Medulla oblongata (tissue), 1 donor: Measurements from ENCODE around the gene MKNK2.
A peak's percentile ranks its signal among the peaks of the same experiment; 100 is the strongest.
"Not testable (repeated sequence)": the region's sequence is repeated elsewhere in the genome, so short reads cannot be mapped to it uniquely, and the experiment has no call there.

Experiments
- DNase-seq: peaks from one replicate; pipeline ENCODE4 v3.0.0-alpha.2; 2015; ENCODE audit errors: extremely low spot score

The MKNK2 gene

DNA sequence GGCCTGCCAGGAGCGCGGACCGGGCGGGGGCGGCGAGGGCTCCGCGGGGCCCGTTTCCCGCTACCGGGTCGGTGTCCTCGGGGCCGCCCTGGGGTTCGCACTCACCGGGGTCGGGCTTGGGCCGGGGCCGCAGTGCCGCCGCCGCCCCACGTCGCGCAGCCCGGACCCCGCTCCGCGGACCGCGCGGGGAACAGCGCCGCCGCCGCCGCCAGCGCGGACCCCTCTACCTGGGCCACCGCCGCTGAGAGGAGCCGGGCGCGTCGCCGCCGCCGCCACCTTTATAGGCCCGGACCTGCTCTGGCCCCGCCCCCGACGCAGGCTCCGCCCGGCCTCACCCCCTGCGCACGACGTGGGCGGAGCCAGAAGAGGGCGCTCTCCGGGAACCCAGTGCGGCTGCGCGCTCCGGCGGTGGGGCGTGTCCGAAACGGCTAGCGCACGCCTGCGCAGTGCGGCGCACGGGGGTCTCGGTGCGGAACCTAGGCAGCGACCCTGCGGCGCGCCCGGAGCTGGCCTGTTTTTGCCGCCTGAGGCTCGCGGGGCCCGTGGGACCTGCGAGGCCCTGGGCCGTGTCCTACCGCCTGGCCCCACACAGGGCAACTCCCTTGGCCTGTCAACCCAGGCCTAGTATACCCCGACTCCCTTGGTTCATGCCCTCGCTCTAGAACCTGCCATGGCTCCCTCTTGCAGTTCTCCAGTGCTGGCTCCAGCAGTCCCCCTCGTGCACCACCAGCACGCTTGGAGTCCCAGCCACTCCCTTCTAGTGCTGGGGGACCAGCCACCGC is at the start of gene MKNK2:
Gene MKNK2, minus strand, starts transcription at position 254 of the 782 bp plus-strand sequence. CDS start 393 bp downstream, outside the sequence.
- DNase-seq: peak; percentile 95

DNA sequence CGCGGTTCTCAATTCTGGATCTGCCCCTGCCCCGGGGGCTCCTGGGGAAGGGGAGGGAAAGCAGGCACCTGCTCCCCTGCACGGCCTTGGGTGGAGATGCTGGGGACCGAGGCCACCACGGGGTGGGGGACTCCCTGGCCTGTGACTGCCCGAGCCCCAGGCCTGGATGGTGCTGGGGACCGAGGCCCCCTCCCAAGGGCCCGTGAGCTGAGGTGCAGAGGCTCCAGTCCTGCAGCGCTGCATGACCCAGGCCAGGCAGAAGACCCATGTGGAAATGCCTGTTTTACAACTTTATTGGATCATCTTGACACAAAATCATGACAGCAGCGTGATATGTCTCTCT is 49.6 kb upstream of the MKNK2 start:
- no peak for DNase-seq

DNA sequence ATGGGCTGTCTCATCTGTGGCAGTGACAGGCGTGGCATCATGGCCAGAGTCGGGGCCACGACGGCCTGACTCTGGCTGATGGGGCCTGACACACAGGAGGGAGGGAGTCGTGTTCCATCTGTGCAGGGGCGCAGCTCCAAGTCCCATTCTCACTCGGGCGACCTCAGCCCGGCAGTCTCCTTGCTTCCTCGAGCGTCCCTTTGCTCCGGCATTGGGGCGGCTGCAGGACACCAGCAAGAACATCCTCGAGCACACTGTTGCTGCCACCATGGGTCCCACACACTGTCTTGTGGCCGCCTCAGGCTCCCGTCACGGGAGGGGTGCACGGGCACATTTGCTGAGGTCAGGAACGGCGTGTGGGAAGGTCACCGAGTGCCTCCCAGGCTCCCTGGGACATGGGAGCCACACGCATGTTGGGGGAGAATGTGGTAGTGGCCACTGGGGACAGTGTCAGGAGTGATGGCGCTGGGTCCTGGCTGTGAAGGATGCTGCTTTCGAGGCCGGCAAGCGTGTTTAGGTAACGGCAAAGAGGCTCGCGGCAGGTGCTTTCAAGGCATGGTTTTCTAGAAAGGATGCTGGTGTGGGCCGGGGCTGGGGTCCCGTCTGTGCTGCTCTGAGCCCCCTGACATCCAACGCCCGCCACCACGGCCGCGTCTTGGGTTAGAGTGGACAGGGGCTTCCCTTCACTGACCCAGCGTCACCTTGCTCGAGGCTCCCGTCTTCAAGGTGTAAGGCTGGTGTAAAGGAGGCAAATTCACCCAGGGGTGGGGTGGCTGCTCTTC is 49.1 kb upstream of the MKNK2 start:
- no peak for DNase-seq

DNA sequence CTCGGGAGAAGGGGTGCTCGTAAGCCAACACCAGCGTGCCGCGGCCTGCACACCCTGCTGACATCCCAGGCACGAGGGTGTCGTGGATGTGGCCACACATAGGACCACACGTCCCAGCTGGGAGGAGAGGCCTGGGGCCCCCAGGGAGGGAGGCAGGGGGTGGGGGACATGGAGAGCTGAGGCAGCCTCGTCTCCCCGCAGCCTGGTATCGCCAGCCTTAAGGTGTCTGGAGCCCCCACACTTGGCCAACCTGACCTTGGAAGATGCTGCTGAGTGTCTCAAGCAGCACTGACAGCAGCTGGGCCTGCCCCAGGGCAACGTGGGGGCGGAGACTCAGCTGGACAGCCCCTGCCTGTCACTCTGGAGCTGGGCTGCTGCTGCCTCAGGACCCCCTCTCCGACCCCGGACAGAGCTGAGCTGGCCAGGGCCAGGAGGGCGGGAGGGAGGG is 48.0 kb upstream of the MKNK2 start:
- no peak for DNase-seq

DNA sequence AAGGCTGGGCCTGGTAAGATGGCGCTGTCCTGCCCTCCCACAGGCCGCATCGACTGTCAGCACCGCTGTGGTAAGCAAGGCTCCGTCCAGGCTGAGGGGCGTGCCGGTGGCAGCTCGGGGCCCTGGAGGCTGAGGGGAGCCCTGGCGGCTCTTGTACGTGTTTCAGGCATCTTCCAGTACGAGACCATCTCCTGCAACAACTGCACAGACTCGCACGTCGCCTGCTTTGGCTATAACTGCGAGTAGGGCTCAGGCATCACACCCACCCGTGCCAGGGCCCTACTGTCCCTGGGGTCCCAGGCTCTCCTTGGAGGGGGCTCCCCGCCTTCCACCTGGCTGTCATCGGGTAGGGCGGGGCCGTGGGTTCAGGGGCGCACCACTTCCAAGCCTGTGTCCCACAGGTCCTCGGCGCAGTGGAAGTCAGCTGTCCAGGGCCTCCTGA is 46.9 kb upstream of the MKNK2 start:
- DNase-seq: no peak

DNA sequence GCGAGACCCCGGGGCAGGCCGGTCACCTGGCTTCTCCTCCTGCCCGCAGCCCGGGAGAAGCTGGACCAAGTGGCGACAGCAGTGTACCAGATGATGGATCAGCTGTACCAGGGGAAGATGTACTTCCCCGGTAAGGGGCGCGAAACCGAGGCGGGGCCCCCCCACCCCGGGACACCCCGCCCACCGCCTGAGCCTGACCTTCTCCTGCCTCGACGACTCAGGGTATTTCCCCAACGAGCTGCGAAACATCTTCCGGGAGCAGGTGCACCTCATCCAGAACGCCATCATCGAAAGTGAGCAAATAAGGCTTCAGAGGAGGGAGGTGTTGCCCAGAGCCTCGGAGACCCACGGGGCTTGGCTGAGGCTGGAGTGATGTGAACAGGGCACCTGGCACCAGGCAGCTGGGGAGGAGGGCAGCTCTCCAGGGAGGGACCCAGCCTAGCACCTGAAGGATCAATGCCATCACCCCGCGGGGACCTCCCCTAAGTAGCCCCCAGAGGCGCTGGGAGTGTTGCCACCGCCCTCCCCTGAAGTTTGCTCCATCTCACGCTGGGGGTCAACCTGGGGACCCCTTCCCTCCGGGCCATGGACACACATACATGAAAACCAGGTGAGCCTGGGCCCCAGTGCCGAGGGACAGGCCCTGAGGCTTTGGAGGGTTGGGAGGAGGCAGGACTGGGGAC is 46.3 kb upstream of the MKNK2 start:
- no peak for DNase-seq

DNA sequence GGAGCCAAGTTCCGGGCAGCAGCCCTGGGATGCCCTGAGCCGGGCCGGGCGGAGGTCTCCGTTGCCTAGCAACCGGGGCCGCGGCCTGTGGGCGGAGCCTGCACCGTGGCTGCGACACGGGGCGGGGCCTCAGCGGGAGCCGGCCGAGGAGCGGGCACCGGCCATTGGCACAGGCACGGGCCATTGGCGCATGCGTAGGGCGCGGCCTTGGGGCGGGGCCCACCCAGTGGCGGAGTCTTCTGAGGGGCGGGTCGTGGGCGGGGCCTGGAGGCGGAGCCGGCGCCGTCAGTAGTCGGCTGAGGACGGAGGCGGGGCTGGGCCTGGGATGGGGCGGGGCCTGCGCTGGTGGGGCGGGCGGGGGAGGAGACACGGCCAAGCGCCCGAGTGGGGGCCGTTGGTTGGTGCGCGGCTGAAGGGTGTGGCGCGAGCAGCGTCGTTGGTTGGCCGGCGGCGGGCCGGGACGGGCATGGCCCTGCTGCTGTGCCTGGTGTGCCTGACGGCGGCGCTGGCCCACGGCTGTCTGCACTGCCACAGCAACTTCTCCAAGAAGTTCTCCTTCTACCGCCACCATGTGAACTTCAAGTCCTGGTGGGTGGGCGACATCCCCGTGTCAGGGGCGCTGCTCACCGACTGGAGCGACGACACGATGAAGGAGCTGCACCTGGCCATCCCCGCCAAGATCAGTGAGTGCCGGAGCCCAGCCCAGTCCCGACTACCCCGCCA is 45.6 kb upstream of the MKNK2 start, which contains the start of gene IZUMO4:
Gene IZUMO4, plus strand, starts transcription at position 436 of the 723 bp plus-strand sequence. Its CDS starts 31 bp downstream, at position 467.
- peak; percentile 98 for DNase-seq

DNA sequence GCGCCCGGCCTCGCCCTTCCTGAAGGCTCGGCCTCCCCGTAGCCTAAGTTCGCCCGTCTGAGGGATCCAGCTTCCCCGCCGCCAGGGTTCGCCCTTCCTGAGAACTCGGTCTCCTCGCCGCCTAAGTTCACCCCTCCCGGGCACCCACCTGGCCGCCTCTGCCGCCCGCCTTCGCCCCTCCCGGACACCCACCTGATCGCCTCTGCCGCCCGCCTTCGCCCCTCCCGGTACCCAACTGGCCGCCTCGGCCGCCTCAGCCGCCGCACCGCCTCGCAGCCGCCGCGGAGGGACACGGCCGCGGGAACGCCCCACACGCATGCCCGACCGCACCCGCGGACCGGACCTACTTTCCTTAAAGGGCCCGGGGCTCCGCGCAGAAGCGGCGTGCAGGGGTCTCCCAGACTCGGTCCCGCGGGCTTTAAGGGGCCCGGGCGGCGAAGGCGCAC is 45.0 kb upstream of the MKNK2 start, which contains the start of gene MOB3A:
Gene MOB3A, minus strand, starts transcription at position 293 of the 446 bp plus-strand sequence. CDS start 17,766 bp downstream, outside the sequence.
- no peak for DNase-seq

DNA sequence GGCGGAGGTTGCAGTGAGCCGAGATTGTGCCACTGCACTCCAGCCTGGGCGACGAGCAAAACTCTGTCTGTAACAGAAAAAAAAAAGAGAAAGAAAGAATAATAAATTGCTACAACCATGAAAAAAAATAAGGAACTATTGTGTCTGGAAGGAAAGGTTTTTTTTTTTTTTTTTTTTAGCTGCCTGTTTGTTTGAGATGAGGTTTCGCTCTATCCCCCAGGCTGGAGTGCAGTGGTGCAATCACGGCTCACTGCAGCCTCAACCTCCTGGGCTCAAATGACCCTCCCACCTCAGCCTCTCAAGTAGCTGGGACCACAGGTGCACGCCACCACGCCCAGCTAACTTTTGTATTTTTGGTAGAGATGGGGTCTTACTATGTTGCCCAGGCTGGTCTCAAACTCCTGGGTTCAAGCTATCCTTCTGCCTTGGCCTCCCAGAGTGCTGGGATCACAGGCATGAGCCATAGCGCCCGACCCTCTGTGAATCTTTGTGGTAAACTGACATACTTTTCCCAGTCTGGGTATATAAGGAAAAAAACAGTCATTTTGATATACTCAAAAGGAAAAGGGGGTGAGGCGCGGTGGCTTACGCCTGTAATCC is 41.0 kb upstream of the MKNK2 start:
- DNase-seq: not testable (repeated sequence)

DNA sequence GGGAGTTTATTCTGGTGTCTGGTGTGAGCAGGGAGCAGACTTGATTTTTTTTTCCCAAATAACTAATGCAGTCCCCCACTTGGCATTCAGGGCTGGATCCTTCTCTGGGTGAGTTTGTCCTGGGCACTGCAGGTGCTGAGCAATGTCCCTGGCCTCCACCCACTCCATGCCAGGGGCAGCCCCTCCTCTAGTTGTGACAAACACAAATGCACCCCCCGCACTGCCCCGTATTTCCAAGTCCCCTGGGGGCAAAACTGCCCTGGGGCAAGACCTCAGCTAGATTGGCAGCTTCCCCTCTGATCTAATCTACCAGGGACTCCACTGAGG is 38.6 kb upstream of the MKNK2 start:
- DNase-seq: no peak

DNA sequence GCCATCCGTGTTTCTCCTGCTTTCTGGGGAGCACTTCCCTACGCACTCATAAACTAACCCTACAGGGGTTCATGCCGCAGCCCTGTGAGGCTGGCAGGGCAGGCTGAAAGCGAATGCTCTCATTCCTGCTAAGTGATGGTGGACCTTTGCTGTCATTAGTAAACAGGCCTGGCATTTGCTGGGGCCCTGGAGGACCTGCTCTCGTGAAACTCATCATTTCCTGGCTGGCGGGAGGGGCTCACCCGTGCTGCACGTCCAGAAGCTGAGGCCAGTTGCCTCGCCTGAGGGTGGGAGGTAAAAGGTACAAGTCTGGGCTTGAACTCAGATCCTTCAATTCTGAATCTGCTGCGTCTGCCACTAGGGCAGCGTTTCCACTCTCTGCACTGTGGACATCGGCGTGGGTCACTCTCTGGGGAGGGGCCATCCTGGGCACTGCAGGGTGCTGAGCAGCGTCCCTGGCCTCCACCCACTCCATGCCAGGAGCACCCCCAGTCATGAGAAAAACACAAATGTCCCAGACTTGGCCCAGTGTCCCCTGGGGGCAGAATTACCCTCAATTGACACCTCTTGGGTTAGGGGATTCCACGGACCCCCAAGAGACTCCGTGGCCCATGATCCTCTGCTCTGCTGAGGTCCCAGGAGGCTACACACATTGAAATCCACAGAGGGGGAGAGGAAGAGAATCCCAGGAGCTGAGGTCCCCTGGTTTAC is 38.1 kb upstream of the MKNK2 start:
- DNase-seq: no peak

DNA sequence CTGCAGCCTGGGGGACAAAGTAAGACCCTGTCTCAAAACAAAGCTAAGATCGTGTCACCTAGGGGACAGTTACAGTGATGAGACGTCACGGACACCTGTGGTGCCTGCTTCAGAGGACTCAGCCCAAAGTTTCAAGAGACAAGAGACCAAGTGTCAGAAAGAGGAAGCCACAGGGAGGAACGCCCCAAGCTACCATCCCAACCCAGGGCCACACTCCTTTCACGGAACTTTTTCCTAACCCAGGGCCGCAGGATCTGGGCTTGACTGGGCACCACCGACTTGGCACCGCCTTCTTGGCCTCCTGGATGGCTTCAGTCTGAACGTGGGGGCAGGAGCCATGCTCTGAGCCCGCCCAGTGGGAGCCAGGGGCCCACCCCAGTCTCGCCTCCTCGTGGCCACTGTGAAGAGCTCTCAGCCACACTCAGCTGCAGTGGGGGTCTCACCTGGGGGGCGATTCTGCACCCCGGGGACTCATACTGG is 36.6 kb upstream of the MKNK2 start:
- DNase-seq: no peak

DNA sequence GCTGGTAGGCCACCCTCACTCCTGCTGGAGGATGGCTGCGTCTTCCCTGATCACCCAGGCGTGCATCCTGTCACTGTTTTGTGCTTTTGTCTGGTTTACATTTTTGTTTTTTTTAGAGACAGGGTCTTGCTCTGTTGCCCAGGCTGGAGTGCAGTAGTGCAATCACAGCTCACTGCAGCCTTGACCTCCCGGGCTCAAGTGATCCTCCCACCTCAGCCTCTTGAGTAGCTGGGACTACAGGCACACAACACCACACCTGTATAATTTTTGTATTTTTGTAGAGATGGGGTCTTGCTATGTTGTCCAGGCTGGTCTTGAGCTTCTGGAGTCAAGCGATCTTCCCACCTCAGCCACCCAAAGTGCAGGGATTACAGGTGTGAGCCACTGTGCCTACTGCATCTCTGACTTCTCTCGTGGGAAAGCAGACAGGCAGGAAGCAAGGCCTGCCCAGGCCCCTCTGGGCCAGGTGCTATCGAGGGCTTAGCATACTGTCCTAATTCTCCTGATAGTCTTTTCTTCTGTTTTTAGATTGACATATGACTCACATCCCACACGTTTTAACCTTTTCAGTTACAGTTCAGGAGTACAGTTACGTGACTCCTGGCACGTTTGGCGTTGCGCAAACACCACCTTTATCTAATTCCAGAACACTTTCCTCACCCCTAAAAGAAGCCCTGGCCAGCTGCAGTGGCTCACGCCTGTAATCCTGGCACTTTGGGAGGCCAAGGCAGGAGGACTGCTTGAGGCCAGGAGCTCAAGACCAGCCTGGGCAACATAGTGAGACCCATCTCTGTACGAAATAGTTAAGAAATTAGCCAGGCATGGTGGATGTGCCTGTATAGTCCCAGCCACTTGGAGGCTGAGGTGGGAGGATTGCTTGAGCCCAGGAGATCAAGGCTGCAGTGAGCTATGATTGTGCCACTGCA is 35.9 kb upstream of the MKNK2 start:
- not testable (repeated sequence) for DNase-seq

DNA sequence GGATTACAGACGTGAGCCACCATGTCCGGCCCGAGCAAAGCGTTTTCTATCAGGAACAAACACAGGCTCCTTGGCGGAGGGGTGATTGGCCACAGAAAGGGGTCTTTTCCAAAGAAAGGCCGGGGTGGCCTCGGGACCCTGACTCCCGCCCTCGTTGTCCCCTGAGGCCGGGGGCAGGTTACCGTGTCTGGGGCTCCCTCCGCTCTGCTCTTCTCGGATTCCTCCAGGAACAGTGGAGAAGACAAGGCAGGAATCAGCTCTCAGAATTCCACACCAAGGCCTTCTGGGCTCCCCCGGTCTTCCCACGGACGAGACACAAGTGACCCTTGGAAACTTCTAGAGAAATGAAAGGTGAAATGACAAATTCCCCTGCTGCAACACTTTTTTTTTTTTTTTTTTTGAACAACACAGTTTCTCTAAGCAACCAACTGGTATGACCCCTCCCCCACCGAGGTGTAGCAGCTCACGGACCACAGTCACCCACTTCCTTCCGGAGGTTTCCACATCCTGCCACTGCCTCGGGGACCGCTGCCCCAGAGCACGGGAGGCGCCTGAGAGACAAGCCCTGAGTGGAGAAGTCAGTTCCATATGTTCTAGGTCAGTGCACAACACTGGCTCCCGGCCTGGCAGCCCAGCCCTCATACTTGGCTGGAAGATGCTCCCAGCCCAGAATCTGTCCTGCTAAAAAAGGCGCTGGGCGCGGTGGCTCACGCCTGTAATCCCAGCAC is 34.1 kb upstream of the MKNK2 start:
- peak; percentile 41 for DNase-seq

DNA sequence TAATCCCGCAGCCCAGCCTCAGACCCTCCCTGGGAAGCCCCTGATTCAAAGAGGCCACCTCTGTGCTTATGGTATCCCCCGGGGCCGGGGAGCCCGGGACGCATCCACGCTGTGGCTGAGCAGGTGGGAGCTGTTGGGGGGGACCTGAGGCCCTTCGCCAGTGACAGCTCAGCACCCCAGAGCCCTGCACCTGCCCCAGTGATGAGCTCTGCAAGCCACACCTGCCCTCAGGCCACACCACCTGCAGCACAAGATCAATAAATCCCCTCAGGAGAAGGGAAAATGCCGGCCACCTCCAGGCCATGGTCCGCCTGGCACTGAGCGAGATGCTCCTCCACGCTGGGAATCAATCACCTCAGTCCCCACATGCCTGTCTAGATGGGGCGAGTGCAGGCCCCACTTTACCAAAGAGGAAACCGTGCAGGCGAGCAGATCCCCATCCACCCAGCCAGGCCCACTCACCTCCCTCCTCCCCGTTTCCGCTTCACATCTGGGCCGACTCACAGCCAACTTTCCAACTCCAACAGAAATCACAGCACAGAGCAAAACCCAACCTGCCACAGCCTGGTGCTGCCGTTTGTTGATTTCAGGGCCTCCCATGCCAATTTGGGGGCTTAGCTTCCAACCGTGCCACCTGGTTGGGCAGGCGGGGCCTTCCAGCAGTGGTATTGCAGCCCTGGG is 32.3 kb upstream of the MKNK2 start:
- no peak for DNase-seq

DNA sequence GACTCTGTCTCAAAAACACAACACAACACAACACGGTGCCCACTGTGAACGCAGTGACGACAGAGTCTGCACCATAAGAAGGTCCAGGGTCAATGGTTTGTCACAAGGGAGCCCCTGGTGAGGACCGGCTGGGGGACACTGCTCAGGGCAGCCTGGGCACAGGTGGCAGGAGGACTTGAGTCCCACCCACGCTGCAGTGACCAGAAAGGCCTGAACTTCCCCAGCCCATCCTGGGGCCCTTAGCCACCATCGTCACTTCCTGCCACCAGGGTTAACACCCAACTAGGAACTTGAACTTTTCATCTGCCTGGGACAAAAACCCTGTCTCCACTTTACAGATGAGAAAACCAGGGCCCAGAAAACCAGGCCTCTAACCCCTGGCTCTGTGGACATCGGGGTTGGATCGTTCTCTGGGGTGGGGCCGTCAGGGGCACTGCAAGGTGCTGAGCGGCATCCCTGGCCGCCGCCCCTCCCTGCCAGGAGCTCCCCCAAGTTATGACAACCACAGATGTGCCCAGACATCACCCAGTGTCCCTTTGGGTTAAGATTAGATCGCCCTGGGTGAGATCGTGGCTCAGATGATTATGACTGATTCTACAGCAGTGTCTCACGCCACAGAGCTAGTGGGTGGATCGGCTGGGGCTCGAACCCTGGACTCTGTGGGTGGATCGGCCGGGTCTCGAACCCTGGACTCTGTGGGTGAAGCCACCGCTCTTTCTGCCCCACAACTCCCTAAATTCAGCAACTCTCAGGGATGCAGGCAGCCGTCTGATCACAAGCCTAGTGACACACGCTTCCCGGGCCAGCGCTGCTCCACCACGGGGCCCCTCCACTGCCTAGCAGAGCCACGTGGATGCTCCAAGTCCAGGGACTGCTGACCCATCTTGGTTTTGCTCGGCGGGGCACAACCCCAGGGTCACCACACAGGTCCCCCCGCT is 31.1 kb upstream of the MKNK2 start:
- DNase-seq: no peak
